NCI-H2029 treated with DMSO at 0.1 percent for 48 hours (cell line): ENCODE results near the gene PDXDC1.
"Not testable (repeated sequence)": the region's sequence is repeated elsewhere in the genome, so short reads cannot be mapped to it uniquely, and the experiment has no call there.

ENCODE experiments used
- DNase-seq: peaks from one replicate; lab custom pipeline; 2025; lab: John Stamatoyannopoulos, UW

PDXDC1 gene, protein sequence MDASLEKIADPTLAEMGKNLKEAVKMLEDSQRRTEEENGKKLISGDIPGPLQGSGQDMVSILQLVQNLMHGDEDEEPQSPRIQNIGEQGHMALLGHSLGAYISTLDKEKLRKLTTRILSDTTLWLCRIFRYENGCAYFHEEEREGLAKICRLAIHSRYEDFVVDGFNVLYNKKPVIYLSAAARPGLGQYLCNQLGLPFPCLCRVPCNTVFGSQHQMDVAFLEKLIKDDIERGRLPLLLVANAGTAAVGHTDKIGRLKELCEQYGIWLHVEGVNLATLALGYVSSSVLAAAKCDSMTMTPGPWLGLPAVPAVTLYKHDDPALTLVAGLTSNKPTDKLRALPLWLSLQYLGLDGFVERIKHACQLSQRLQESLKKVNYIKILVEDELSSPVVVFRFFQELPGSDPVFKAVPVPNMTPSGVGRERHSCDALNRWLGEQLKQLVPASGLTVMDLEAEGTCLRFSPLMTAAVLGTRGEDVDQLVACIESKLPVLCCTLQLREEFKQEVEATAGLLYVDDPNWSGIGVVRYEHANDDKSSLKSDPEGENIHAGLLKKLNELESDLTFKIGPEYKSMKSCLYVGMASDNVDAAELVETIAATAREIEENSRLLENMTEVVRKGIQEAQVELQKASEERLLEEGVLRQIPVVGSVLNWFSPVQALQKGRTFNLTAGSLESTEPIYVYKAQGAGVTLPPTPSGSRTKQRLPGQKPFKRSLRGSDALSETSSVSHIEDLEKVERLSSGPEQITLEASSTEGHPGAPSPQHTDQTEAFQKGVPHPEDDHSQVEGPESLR

DNA sequence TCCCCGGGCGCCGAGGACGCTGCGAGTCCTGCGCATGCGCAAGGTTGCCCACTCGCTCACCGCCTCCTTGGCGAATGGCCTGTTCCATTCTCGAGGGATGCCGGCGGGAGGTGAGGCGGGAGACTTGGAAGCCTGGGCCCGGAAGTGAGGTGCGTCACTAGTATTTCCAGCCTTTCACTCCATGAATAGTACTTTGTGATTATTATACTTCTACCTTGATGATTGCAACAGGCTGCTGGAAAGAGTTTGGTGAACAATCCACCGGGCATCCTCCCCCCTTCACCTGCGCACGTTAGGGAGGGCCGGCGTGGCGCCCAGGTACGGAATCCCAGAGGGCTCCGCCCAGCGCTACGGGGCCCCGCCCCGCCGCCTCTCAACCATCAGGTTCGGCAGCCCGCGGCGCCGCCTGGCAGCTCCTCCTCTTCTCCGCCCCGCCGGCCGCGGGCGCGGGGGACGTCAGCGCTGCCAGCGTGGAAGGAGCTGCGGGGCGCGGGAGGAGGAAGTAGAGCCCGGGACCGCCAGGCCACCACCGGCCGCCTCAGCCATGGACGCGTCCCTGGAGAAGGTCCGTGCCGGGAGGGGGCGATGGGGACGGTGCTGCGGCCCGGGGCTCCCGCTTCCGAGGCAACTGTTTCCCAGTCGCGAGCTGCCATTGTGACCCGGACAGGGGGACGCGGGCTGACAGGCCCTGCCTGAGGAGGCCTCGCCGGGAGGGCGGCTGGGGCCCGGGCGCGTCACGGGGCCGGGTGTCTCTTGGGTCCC lies at the start of gene PDXDC1:
Gene PDXDC1, plus strand, starts transcription at position 371 of the 762 bp plus-strand sequence. Its CDS starts 174 bp downstream, at position 545.
- DNase-seq = peak; percentile 86

DNA sequence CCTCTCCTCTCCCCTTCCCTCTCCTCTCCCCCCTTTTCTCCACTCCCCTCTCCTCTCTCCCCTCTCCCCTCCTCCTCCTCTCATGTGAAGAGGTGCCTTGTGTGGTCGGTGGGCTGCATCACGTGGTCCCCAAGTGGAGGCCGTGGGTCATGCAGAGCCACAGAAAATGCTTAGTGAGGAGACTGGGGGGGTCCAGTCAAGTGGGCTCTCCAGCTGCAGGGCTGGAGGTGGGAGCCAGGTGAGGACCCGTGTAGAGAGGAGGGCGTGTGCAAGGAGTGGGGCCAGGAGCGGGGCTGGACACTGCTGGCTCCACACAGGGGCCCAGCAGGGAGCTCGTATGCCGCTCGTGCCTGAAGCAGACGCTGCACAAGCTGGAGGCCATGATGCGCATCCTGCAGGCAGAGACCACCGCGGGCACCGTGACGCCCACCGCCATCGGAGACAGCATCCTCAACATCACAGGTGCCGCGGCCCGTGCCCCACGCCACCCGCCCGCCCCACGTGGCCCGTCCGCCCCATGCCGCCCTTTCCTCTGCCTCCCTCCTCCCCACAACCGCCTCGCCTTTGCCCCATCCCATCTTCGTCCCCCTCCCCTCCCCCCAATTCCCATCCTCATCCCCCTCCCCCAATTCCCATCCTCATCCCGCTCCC lies 46.6 kb upstream of the PDXDC1 start:
- DNase-seq = not testable (repeated sequence)

DNA sequence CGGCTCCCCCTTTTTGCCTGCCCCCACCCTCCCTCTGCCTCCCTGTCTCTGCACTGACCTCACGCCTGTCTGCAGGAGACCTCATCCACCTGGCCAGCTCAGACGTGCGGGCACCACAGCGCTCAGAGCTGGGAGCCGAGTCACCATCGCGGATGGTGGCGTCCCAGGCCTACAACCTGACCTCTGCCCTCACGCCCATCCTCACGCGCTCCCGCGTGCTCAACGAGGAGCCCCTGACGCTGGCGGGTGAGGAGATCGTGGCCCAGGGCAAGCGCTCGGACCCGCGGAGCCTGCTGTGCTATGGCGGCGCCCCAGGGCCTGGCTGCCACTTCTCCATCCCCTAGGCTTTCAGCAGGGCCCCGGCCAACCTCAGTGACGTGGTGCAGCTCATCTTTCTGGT lies 45.6 kb upstream of the PDXDC1 start:
- not testable (repeated sequence) for DNase-seq

DNA sequence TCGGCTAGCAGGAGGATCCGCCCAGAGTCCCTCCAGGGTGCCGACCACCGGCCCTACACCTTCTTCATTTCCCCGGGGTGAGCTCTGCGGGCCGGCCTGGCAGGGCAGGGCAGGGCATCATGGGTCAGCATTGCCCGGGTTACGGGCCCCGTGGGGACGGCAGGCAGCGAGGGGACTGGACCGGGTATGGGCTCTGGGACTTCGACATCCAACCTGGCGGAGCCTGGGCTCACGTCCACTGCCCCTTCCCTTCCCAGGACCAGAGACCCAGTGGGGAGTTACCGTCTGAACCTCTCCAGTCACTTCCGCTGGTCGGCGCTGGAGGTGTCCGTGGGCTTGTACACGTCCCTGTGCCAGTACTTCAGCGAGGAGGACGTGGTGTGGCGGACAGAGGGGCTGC lies 44.6 kb upstream of the PDXDC1 start:
- DNase-seq = not testable (repeated sequence)

DNA sequence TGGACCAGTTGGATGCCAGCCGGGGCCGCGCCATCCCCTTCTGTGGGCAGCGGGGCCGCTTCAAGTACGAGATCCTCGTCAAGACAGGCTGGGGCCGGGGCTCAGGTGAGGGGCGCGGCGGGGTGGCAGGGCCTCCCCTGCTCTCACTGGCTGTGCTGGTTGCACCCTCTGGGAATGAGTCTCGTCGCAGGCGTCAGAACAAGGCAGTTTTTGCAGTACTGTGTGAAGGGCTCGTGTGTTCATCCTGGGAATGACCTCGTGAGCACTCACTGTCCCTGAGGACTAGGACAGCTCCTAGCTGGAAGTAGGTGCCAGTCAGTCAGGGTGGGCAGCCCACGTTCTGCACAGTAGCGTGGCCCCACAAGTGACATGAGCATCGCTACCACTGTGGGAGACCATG lies 43.9 kb upstream of the PDXDC1 start:
- DNase-seq = not testable (repeated sequence)

DNA sequence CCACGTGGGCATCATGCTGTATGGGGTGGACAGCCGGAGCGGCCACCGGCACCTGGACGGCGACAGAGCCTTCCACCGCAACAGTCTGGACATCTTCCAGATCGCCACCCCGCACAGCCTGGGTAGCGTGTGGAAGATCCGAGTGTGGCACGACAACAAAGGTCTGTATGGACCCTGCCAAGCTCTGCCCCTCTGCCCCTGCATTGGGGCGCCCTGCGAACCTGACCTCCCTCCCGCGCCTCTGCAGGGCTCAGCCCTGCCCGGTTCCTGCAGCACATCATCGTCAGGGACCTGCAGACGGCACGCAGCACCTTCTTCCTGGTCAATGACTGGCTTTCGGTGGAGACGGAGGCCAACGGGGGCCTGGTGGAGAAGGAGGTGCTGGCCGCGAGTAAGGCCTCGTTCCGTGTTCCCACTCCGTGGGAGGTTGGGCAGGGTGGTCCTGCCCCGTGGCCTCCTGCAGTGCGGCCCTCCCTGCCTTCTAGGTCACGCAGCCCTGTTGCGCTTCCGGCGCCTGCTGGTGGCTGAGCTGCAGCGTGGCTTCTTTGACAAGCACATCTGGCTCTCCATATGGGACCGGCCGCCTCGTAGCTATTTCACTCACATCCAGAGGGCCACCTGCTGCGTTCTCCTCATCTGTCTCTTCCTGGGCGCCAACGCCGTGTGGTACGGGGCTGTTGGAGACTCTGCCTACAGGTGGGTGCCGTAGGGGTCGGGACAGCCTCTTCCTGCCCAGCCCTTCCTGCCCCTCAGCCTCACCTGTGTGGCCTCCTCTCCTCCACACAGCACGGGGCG lies 42.0 kb upstream of the PDXDC1 start:
- DNase-seq = not testable (repeated sequence)

DNA sequence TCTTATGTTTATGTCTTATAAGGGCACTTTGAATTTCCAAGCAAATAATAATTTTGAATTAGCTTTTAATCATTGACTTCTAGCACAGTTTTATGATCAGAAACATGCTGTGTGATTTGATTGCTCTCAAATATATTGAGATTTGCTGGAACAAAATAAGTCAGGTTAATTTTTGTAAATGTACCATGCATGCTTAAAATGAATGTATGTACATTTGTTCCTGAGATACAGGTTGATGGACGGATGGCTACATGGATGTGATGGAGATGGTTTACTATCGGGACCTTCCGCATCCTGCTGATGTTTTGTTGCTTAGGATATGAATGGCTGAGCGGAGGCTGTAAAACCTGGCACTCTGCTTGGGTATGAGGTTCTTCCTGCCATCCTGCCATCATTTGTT lies 37.7 kb upstream of the PDXDC1 start, which contains the start of gene NPIPA1:
Gene NPIPA1, plus strand, starts transcription at position 301 of the 400 bp plus-strand sequence. Its CDS starts 0 bp downstream, at position 301.
- not testable (repeated sequence) for DNase-seq

DNA sequence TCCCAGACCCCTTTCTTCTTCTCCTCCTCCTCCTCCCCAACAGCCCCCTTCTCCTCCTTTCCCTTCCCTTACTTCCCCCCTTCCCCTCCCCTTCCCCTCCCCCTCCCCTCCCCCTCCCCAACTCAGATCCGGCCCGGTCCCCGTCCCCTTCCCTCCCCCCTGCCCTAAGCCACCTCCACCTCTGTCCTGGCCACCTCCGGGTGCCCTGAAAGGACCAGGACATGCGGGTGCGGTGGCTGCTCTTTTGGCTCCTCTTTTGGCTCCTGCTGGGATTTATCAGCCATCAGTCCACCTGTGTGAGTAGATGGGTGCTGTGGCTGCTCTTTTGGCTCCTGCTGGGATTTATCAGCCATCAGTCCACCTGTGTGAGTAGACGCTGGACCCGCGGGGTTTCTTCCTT lies 36.8 kb upstream of the PDXDC1 start:
- DNase-seq = not testable (repeated sequence)

DNA sequence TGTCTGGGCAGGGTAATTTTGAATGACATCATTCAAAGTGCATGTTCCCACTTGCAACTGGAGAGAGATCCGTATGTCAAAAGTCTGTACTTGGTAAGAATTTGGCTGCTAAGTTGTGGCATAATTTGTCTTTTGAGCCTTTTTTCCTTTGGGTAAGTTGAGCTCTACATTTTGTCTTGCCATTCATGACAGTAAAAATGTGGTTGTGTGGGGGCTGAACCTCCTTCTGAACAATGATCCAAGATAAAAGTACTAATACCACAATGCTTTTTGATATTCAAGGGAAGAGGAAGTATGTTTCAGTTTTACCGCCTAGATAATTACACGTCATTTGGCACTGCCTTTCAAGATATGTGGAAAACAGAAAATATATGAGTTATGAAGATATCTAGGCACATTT lies 32.1 kb upstream of the PDXDC1 start:
- DNase-seq = not testable (repeated sequence)

DNA sequence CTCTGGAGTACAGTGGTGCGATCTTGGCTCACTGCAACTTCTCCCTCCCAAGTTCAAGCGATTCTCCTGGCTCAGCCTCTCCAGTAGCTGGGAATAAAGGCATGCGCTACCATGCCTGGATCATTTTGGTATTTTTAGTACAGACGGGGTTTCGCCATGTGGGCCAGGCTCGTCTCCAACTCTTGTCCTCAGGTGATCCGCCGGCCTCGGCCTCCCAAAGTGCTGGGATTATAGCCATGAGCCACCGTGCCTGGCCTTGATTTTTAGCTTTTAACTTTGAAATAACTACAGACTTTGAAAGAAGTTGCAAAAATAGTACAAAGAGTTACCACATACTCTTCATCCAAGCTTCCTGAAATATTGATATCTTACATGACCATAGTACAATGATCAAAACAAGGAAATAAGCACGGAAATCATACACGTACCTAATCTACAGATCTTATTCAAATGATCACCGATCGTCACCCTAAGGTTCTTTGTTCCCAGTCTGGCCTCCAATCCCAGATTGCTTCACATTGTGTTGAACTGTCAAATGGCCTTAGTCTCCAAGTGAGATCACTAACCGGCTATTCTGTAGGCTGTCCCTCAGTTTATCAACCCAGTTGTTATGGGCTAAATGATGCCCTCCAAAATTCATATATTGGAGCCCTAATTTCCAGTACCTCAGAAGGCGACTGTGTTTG lies 19.1 kb upstream of the PDXDC1 start:
- DNase-seq = no peak

DNA sequence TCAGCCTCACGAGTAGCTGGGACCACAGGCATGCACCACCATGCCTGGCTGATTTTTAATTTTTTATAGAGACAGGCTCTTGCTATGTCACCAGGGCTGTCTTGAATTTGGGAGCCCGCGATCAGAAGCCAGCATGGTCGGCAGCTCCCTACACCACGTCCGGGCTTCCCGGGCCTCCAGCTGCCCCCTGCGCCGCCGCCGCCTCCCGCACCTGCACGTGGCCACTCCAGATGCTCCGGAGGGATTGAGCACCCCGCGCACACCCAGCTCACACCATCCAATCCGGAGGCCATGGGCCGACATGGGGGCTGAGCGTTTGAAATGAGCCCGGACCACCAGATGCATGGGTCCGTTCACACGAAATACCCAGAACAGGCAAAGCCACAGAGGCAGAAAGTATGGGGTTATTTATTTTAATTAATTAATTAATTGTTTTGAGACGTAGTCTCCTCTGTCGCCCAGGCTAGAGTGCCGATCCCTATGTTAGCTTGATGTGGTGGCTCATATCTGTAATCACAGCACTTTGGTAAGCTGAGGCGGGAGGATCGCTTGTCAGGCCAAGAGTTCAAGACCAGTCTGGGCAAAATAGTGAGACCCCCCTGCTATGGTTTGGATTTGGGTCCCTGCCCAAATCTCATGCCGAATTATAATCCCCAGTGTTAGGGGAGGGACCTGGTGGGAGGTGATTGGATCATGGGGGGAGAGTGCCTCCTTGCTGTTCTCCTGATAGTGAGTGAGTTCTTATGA lies 17.1 kb upstream of the PDXDC1 start:
- DNase-seq = no peak

DNA sequence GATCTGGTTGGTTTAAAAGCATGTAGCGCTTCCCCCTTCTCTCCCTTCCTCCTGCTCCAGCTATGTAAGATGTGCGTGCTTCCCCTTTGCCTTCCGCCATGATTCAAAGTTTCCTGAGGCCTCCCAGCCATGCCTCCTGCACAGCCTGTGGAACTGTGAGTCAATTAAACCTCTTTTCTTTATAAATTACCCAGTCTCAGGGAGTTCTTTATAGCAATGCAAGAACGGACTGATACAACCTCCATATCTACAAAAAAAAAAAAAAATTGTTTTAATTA lies 16.6 kb upstream of the PDXDC1 start:
- no peak for DNase-seq

DNA sequence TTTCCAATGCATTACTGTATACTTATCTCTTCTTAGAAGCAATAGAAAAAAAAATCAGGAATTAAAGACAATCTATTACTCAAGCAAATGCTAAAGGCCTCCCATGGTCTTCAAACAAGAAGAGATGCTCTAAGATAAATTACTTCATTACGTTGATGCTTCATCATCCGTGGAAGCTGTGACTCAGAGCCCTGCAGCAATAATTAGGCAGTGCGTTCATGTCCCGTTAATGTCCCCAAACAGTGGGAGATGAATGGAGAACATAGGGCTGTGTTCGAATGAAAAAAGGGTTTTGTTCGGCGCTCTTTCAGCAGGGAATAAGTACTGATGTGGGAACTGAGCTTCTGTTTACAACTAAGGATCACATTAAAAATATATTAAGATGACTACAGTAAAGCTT lies 15.9 kb upstream of the PDXDC1 start:
- no peak for DNase-seq

DNA sequence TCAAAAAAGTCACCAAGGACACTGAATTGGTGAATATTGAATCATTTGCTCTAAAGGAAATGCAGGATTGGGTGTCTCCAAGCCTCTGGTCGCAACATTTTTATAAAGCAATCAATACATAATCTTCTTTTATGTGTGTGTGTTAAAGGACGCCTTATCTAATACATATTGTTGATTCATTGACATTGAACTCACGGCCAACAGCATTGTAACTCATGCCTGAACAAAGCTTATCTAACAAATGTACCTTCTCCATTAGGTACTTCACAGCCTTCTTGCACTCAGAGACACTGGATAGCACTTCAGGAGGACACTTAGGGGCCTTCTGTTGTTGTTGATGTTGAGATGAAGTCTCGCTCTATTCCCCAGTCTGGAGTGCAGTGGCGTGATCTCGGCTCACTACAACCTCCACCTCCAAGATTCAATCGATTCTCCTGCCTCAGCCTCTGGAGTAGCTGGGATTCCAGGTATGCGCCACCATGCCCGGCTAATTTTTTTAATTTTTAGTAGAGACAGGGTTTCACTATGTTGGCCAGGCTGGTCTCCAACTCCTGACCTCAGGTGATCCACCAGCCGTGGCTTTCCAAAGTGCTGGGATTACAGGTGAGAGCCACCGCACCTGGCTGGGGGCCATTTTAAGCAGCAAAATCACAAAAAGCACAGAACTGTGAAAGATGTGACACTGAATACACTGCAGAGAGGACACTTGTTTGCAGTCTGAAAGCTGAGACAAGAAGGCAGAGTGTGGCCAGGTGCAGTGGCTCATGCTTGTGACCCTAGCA lies 13.2 kb upstream of the PDXDC1 start:
- DNase-seq = no peak

DNA sequence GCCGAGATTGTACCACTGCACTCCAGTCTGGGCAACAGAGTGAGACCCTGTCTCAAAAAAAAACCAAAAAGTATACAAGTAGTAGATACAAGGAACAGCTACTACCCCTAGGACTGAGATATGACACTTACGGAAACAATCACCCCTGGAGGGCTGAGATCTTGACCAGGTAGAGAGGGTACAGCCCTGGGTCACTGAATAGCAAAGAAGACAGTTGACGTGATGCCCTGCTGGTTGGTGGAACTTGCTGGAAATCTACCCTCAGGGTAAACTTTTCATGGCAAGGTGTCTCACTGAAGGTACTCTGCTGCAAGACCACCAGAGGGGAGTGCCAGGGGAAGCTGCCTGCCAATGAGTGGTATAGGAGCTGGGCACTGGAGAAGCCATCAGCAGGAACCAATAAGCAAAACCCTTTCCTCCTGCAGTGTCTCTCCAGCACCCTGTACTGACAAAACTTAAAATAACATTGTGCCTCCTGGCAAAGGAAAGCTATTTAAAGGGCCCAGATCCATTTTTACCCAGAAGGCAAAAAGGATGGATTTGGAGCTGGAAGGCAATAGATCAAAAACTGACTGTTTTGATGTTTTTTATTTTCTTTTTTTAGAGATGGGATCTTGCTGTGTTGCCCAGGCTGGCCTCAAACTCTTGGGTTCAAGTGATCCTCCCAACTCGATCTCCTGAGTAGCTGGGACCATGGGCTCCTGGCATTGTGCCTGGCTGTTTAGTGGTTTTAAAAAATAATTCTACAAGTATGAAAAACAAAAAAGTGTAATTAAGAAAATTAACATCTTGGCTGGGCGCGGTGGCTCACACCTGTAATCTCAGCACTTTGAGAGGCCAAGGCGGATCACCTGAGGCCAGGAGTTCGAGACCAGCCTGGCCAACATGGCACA lies 11.3 kb upstream of the PDXDC1 start:
- DNase-seq = no peak

DNA sequence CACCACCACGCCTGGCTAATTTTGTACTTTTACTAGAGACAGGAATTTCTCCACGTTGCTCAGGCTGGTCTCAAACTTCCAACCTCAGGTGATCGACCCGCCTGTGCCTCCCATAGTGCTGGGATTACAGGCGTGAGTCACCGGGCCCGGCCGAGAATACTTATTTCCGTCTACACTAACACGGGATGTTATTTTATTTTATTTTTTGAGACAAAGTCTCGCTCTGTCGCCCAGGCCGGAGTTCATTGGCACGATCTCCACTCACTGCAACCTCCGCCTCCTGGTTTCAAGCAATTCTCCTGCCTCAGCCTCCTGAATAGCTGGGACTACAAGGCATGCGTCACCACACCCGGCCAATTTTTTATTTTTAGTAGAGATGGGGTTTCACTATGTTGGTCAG lies 9.5 kb upstream of the PDXDC1 start:
- DNase-seq = no peak

DNA sequence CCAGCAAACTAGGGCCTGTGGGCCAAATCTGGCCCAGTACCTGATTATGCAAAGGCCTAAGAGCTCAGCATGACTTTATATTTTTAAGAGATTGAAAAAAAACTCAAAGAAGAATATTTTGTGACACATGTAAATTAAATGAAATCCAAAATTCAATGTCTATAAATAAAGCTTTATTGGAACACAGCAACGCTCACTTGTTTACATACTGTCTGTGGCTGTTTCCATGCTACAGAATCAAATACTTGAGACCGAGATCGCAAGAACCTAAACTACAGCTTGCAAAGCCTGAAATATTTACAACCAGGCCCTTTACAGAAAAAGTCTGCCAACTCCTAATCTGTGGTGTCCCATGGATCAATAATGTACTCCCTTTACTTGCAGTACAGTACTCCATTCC lies 5.0 kb upstream of the PDXDC1 start:
- DNase-seq = not testable (repeated sequence)
